ENCODE measurements around the gene GGACT.

GGACT gene

DNA sequence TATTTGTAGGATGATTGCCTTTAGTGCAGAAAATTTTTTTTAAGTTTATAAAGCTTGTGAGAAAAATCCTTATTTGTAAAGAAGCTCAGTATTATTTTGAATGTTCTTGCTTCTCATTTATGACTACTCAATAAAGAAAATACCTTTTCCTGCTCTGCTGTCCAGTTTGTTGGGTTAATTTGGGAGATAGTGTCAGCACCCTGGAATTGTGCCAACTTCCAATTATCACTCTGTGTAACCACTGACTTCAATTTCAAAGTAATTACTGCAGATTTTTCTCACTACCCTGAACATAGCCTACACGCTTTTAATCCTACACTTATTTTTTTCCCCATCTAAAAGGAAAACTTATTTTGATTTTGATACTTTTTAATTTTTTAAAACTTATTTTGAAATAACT lies 93.1 kb downstream of the GGACT start:
- no peaks in the 10 kb centered on the region for H4K20me1 ChIP-seq (ENCODE audit: insufficient read depth, low read length)
- no peaks in the 10 kb centered on the region for H3K36me3 ChIP-seq (ENCODE audit: insufficient read depth, low read length)
- no peaks in the 10 kb centered on the region for H3K27me3 ChIP-seq (ENCODE audit: insufficient read depth, low read length, poor library complexity)
- DNase-seq (no peak), ATAC-seq (ENCODE audit: insufficient read depth, low read depth) (no peak)
- no peaks in the 10 kb centered on the region for H3K4me1 ChIP-seq (ENCODE audit: insufficient read depth, low read length)
- H3K9ac ChIP-seq (ENCODE audit: low read depth, low read length) = no peak overlapping the region
- no peak overlapping the region for H2AFZ ChIP-seq (ENCODE audit: low read depth, low read length)
- no peaks in the 10 kb centered on the region for H3K79me2 ChIP-seq (ENCODE audit: insufficient read depth, low read length)
- H3K27ac ChIP-seq (ENCODE audit: low read length) = no peak overlapping the region
- H3K9me3 ChIP-seq (ENCODE audit: insufficient read depth, low read length, severe bottlenecking) = no peaks in the 10 kb centered on the region
- TF ChIP-seq, protein P1, sequence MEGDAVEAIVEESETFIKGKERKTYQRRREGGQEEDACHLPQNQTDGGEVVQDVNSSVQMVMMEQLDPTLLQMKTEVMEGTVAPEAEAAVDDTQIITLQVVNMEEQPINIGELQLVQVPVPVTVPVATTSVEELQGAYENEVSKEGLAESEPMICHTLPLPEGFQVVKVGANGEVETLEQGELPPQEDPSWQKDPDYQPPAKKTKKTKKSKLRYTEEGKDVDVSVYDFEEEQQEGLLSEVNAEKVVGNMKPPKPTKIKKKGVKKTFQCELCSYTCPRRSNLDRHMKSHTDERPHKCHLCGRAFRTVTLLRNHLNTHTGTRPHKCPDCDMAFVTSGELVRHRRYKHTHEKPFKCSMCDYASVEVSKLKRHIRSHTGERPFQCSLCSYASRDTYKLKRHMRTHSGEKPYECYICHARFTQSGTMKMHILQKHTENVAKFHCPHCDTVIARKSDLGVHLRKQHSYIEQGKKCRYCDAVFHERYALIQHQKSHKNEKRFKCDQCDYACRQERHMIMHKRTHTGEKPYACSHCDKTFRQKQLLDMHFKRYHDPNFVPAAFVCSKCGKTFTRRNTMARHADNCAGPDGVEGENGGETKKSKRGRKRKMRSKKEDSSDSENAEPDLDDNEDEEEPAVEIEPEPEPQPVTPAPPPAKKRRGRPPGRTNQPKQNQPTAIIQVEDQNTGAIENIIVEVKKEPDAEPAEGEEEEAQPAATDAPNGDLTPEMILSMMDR (IDR thresholded peaks at IDR 0.05; ENCODE audit: borderline replicate concordance, extremely low read depth, low read length, poor library complexity, severe bottlenecking) = no peak
- TF ChIP-seq EZH2 (IDR thresholded peaks at IDR 0.05; ENCODE audit: borderline replicate concordance, low read depth, low read length, severe bottlenecking) = no peak
- no peak overlapping the region for H3K4me2 ChIP-seq (ENCODE audit: insufficient read depth, low read length)
- no peak overlapping the region for H3K4me3 ChIP-seq (ENCODE audit: low read depth in 1 of 2, low read length in 2 of 2)

DNA sequence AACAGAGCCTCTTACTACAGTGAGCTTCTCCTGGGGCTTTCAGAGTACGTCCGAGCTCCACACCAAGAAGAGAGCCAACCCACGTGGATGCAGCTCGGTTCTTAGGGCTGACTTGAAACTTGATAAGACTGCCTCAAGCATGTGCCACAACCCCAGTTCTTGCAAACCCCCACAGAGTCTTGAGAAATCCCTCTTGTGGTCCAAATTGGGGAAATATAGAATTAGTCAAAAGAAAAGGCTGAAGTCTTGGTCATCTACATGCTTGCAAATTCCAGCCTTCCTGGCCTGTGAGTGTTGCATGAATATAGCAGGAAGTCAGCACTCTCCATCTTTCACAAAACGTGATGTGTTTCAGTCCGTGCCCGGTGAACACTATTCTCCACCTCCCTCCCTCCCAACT lies 95.2 kb downstream of the GGACT start:
- Histone ChIP-seq H3K27me3 (ENCODE audit: insufficient read depth, low read length, poor library complexity) (no peaks in the 10 kb centered on the region), H3K4me1 (ENCODE audit: insufficient read depth, low read length) (no peaks in the 10 kb centered on the region), H3K79me2 (ENCODE audit: insufficient read depth, low read length) (no peaks in the 10 kb centered on the region), H3K9ac (ENCODE audit: low read depth, low read length) (no peak overlapping the region), H3K36me3 (ENCODE audit: insufficient read depth, low read length) (no peaks in the 10 kb centered on the region), H3K27ac (ENCODE audit: low read length) (no peak overlapping the region), H3K9me3 (ENCODE audit: insufficient read depth, low read length, severe bottlenecking) (no peaks in the 10 kb centered on the region), H2AFZ (ENCODE audit: low read depth, low read length) (no peak overlapping the region), H3K4me2 (ENCODE audit: insufficient read depth, low read length) (no peak overlapping the region), H3K4me3 (ENCODE audit: low read depth in 1 of 2, low read length in 2 of 2) (no peak overlapping the region), H4K20me1 (ENCODE audit: insufficient read depth, low read length) (no peaks in the 10 kb centered on the region)
- ATAC-seq (ENCODE audit: insufficient read depth, low read depth) = no peak
- TF ChIP-seq EZH2 (IDR thresholded peaks at IDR 0.05; ENCODE audit: borderline replicate concordance, low read depth, low read length, severe bottlenecking) = no peak
- TF ChIP-seq, protein P1 (IDR thresholded peaks at IDR 0.05; ENCODE audit: borderline replicate concordance, extremely low read depth, low read length, poor library complexity, severe bottlenecking) = no peak
- no peak for DNase-seq

DNA sequence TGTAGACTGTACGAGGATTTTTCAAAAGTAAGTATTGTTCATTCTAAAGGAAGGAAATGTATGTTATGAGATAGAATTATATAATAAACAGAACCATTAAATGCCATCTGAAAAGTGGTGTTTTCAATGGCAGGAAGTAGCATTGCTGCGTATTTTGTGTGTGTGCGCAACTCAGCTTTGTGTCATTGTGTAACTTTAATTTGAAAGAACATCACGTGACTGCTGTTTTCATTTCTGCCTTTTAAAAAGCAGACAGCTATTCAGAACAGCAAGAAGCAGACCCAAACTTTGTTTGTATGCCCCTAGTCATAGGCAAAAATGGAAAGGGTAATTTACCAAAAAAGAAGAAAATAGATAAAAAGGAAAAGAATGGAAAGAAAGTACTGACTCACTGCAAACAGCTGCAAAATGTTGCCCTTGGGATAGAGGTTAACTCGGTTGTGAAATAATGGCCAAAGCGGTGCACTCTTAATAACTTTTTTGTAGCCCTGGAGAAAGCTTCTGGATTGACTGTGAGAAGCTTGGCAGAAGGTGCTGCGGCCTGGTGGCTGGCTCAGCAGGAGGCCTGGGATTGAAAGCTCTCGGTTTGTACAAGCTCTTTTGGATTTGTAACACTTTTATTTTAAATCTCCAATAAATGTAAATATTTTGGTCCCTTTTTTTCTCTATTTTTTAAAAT lies 97.3 kb downstream of the GGACT start:
- H3K4me2 ChIP-seq (ENCODE audit: insufficient read depth, low read length) = no peak overlapping the region
- TF ChIP-seq, protein P1 (IDR thresholded peaks at IDR 0.05; ENCODE audit: borderline replicate concordance, extremely low read depth, low read length, poor library complexity, severe bottlenecking) = no peak
- no peak for TF ChIP-seq EZH2 (IDR thresholded peaks at IDR 0.05; ENCODE audit: borderline replicate concordance, low read depth, low read length, severe bottlenecking)

More for the DNA sequence above, 97.3 kb downstream of the GGACT start:
- Histone ChIP-seq H3K9ac (ENCODE audit: low read depth, low read length) (no peak overlapping the region), H3K4me1 (ENCODE audit: insufficient read depth, low read length) (no peaks in the 10 kb centered on the region), H3K27ac (ENCODE audit: low read length) (no peak overlapping the region), H3K9me3 (ENCODE audit: insufficient read depth, low read length, severe bottlenecking) (no peaks in the 10 kb centered on the region), H4K20me1 (ENCODE audit: insufficient read depth, low read length) (no peaks in the 10 kb centered on the region), H3K79me2 (ENCODE audit: insufficient read depth, low read length) (no peaks in the 10 kb centered on the region), H2AFZ (ENCODE audit: low read depth, low read length) (no peak overlapping the region), H3K36me3 (ENCODE audit: insufficient read depth, low read length) (no peaks in the 10 kb centered on the region), H3K4me3 (ENCODE audit: low read depth in 1 of 2, low read length in 2 of 2) (no peak overlapping the region), H3K27me3 (ENCODE audit: insufficient read depth, low read length, poor library complexity) (no peaks in the 10 kb centered on the region)
- no peak for DNase-seq
- ATAC-seq (ENCODE audit: insufficient read depth, low read depth) = no peak
